ENCODE data around the gene C2CD3. TPM values are rescaled to one million over a fixed set of nuclear protein-coding genes. Genes with fewer than 3 reads are reported as not detected.

Gene C2CD3
- total and polyA plus RNA-seq, 2 experiments from 2014 or later = 7.3 to 9.2 TPM

DNA sequence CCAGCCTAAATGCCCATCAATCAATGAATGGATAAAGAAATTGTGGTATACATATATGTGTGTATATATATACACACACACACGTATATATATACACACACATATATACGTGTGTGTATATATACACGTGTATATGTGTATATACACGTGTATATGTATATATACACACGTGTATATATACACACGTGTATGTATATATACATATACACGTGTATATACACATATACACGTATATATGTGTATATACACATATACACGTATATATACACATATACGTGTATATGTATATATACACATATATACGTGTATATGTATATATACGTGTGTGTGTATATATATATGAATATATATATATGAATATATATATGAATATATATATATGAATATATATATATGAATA, 54.1 kb downstream of the C2CD3 start:
- H3K4me3 ChIP-seq = no peak overlapping the region
- in situ Hi-C loops (cut with MboI) = no loop called here
- no peaks in the 10 kb centered on the region for H3K4me1 ChIP-seq (ENCODE audit: insufficient read depth)
- no peak overlapping the region for H2AFZ ChIP-seq
- H3K4me2 ChIP-seq (ENCODE audit: unreplicated experiment) = no peak overlapping the region
- TF ChIP-seq EZH2 (IDR thresholded peaks at IDR 0.05; ENCODE audit: insufficient read depth, poor library complexity, severe bottlenecking) (no peak), EZH2phosphoT487 (IDR thresholded peaks at IDR 0.05; ENCODE audit: insufficient read depth, low read depth) (no peak)
- no peaks in the 10 kb centered on the region for H3K9me2 ChIP-seq (ENCODE audit: insufficient read depth)
- no peaks in the 10 kb centered on the region for H3F3A ChIP-seq (ENCODE audit: insufficient read depth)
- no peak overlapping the region for H3K27ac ChIP-seq
- no peak for DNase-seq
- H3K36me3 ChIP-seq (ENCODE audit: low read depth) = peaks cover 22% of the 10 kb centered on the region; the same call in 1 of the 2 replicates
- WGBS, 2 experiments (ENCODE audit: low coverage in 1 of 2, low lambda C conversion rate in 2 of 2, missing lambda C conversion rate in 2 of 2) = 90 to 93% methylated on average over 9 to 12 of the region's 12 CpGs
- no peaks in the 10 kb centered on the region for H3K79me2 ChIP-seq (ENCODE audit: insufficient read depth)
- H4K20me1 ChIP-seq (ENCODE audit: insufficient read depth) = no peaks in the 10 kb centered on the region
- no peaks in the 10 kb centered on the region for H3K9me3 ChIP-seq (ENCODE audit: low read depth)
- H3K27me3 ChIP-seq (replicated peaks; ENCODE audit: insufficient read depth) = no peaks in the 10 kb centered on the region
- H3K9ac ChIP-seq = no peak overlapping the region

DNA sequence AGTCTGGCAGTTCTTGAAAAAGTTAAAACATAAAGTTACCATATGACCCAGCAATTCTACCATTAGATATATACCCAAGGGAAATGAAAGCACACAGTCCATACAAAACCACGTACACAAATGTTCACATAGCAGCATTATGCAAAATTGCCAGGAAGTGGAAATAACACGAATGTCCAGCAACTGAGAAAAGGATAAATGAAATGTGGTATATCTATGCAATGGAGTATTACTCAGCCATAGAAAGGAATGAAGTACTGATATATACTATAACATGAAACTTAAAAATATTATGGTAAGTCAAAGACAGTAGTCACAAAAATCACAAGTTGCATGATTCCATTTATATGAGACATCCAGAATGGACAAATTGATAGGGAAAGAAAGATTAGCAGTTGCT, 57.9 kb downstream of the C2CD3 start:
- no peak for DNase-seq
- Histone ChIP-seq H3K4me3 (no peak overlapping the region), H3K27me3 (replicated peaks; ENCODE audit: insufficient read depth) (no peaks in the 10 kb centered on the region), H2AFZ (no peak overlapping the region), H3K4me2 (ENCODE audit: unreplicated experiment) (no peak overlapping the region), H3K9me2 (ENCODE audit: insufficient read depth) (no peaks in the 10 kb centered on the region), H3K4me1 (ENCODE audit: insufficient read depth) (no peaks in the 10 kb centered on the region), H4K20me1 (ENCODE audit: insufficient read depth) (no peaks in the 10 kb centered on the region), H3K36me3 (ENCODE audit: low read depth) (peaks cover 22% of the 10 kb centered on the region; the same call in 1 of the 2 replicates), H3K27ac (no peak overlapping the region), H3F3A (ENCODE audit: insufficient read depth) (no peaks in the 10 kb centered on the region), H3K79me2 (ENCODE audit: insufficient read depth) (no peaks in the 10 kb centered on the region), H3K9ac (no peak overlapping the region), H3K9me3 (ENCODE audit: low read depth) (no peaks in the 10 kb centered on the region)
- in situ Hi-C loops (cut with MboI) = no loop called here
- no peak for TF ChIP-seq EZH2 (IDR thresholded peaks at IDR 0.05; ENCODE audit: insufficient read depth, poor library complexity, severe bottlenecking)
- TF ChIP-seq EZH2phosphoT487 (IDR thresholded peaks at IDR 0.05; ENCODE audit: insufficient read depth, low read depth) = no peak
- WGBS, 2 experiments (ENCODE audit: low coverage in 1 of 2, low lambda C conversion rate in 2 of 2, missing lambda C conversion rate in 2 of 2) = 95 to 100% methylated on average over 2 of the region's 2 CpGs

DNA sequence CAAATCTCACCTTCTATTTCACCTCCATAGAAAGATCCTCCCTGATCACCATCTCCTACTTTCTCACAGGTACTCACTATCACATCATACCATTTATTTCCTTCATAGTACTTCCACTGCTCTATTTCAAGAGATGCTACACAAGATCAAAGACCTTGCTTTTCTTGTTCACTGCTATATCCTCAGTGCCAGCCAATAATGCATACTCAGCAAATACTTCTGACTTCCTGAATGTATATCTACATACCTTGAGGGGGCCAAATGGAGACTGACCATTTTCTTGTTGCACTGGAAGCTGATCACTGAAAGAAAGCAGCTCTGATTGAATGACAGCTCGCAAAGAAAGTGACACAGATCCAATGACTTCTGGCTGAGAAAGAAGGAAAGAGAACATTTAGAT, 64.7 kb downstream of the C2CD3 start:
- DNase-seq = no peak
- H4K20me1 ChIP-seq (ENCODE audit: insufficient read depth) = no peaks in the 10 kb centered on the region
- in situ Hi-C loops (cut with MboI) = no loop called here
- no peaks in the 10 kb centered on the region for H3K27me3 ChIP-seq (replicated peaks; ENCODE audit: insufficient read depth)
- H3K9me2 ChIP-seq (ENCODE audit: insufficient read depth) = no peaks in the 10 kb centered on the region
- H3F3A ChIP-seq (ENCODE audit: insufficient read depth) = no peaks in the 10 kb centered on the region
- no peak overlapping the region for H3K4me2 ChIP-seq (ENCODE audit: unreplicated experiment)
- H3K36me3 ChIP-seq (ENCODE audit: low read depth) = peaks cover 22% of the 10 kb centered on the region; the same call in 1 of the 2 replicates
- H3K4me3 ChIP-seq = no peak overlapping the region
- no peaks in the 10 kb centered on the region for H3K79me2 ChIP-seq (ENCODE audit: insufficient read depth)
- WGBS, 2 experiments (ENCODE audit: low coverage in 1 of 2, low lambda C conversion rate in 2 of 2, missing lambda C conversion rate in 2 of 2) = 97 to 100% methylated on average over 1 of the region's 1 CpG
- no peak overlapping the region for H3K9ac ChIP-seq
- H3K27ac ChIP-seq = no peak overlapping the region
- H2AFZ ChIP-seq = no peak overlapping the region
- TF ChIP-seq EZH2 (IDR thresholded peaks at IDR 0.05; ENCODE audit: insufficient read depth, poor library complexity, severe bottlenecking) (no peak), EZH2phosphoT487 (IDR thresholded peaks at IDR 0.05; ENCODE audit: insufficient read depth, low read depth) (no peak)
- no peaks in the 10 kb centered on the region for H3K4me1 ChIP-seq (ENCODE audit: insufficient read depth)
- H3K9me3 ChIP-seq (ENCODE audit: low read depth) = no peaks in the 10 kb centered on the region

DNA sequence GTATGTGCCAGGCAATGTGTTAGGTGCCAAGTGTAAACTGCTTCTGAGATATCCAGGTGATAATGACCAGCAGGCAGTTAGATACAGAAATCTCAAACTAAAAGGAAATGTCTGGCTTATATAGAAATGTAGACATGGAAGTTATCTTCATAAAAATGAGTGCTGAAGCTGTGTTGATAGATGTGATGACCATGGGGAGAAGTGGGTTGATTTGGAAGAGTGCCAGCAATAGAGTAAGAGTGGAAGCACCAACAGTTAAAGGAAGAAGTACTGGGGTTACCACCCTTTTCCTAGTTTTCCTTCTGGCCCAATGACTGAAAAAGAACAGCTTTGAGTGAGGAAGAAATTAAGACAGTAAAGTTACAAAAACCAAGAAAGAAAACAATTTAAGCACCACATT, 68.5 kb downstream of the C2CD3 start:
- Histone ChIP-seq H3K4me1 (ENCODE audit: insufficient read depth) (no peaks in the 10 kb centered on the region), H3K27ac (no peak overlapping the region), H3K4me2 (ENCODE audit: unreplicated experiment) (no peak overlapping the region), H3K79me2 (ENCODE audit: insufficient read depth) (no peaks in the 10 kb centered on the region), H3K9me3 (ENCODE audit: low read depth) (no peaks in the 10 kb centered on the region), H3K9me2 (ENCODE audit: insufficient read depth) (no peaks in the 10 kb centered on the region), H3F3A (ENCODE audit: insufficient read depth) (no peaks in the 10 kb centered on the region), H2AFZ (no peak overlapping the region), H4K20me1 (ENCODE audit: insufficient read depth) (no peaks in the 10 kb centered on the region), H3K9ac (no peak overlapping the region), H3K27me3 (replicated peaks; ENCODE audit: insufficient read depth) (no peaks in the 10 kb centered on the region), H3K36me3 (ENCODE audit: low read depth) (peaks cover 22% of the 10 kb centered on the region), H3K4me3 (no peak overlapping the region)
- DNase-seq = no peak
- in situ Hi-C loops (cut with MboI) = no loop called here
- TF ChIP-seq EZH2 (IDR thresholded peaks at IDR 0.05; ENCODE audit: insufficient read depth, poor library complexity, severe bottlenecking) = no peak
- no peak for TF ChIP-seq EZH2phosphoT487 (IDR thresholded peaks at IDR 0.05; ENCODE audit: insufficient read depth, low read depth)

DNA sequence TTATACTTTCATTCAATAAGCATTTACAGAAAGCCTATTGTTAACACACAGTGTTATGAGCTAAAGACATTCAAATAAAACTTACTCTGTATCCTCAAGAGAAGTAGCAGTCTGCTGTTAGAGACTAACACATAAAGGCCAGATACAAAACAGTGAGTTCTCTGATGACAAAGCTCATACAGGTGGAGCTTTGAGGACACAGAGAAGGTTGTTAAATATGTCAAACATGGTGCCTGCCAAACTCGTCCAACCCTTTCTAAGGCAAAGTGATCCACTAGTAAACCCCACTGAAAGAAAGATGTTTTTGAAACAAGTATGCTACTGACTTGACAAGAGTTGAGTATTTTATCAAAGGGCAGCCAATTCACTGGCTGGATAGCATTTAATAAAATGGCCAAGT, 70.1 kb downstream of the C2CD3 start:
- WGBS, 2 experiments (ENCODE audit: low coverage in 1 of 2, low lambda C conversion rate in 2 of 2, missing lambda C conversion rate in 2 of 2) = 82 to 88% methylated on average over 1 of the region's 1 CpG
- Histone ChIP-seq H3K4me1 (ENCODE audit: insufficient read depth) (no peaks in the 10 kb centered on the region), H3K27me3 (replicated peaks; ENCODE audit: insufficient read depth) (no peaks in the 10 kb centered on the region), H3F3A (ENCODE audit: insufficient read depth) (no peaks in the 10 kb centered on the region), H3K4me3 (no peak overlapping the region), H4K20me1 (ENCODE audit: insufficient read depth) (no peaks in the 10 kb centered on the region), H3K9me3 (ENCODE audit: low read depth) (no peaks in the 10 kb centered on the region), H3K9me2 (ENCODE audit: insufficient read depth) (no peaks in the 10 kb centered on the region), H3K79me2 (ENCODE audit: insufficient read depth) (no peaks in the 10 kb centered on the region), H3K4me2 (ENCODE audit: unreplicated experiment) (no peak overlapping the region), H3K9ac (no peak overlapping the region), H2AFZ (no peak overlapping the region), H3K36me3 (ENCODE audit: low read depth) (peaks cover 19% of the 10 kb centered on the region), H3K27ac (no peak overlapping the region)
- no peak for TF ChIP-seq EZH2phosphoT487 (IDR thresholded peaks at IDR 0.05; ENCODE audit: insufficient read depth, low read depth)
- no peak for TF ChIP-seq EZH2 (IDR thresholded peaks at IDR 0.05; ENCODE audit: insufficient read depth, poor library complexity, severe bottlenecking)
- no peak for DNase-seq
- in situ Hi-C loops (cut with MboI) = no loop called here
